ENCODE measurements around the gene GPR21. TPM values are rescaled to one million over a fixed set of nuclear protein-coding genes. Genes with fewer than 3 reads are reported as not detected.

GPR21 gene
- total and polyA plus RNA-seq, 2 experiments from 2014 or later, result 0.90 TPM; not detected in 1

DNA sequence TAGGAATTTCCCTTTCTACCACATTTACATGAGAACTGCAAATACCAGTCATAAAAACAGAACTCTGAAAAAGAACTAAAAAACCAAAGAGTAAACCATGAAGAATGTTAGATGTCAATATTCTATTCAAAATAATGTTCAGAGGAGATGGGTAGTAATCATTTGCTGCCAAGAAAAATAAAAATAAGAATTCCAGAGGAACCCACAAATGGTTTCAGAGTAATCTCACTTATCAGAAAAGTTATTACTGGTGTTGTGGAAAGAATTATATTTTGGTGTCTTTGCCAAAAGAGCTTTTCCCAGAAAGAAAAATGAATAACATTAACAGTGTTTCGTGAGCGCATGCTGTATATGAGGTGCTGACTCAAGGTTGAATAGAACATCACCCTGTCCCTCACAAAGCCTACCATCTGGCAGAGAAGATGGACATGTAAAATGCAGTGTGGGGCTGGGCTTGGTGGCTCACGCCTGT is 35.6 kb downstream of the GPR21 start:
- H3K4me3 Mint-ChIP-seq, result no peak overlapping the region
- Histone ChIP-seq H3K27me3 (ENCODE audit: insufficient read depth) (no peaks in the 10 kb centered on the region), H3K79me2 (replicated peaks; ENCODE audit: insufficient read depth) (no peaks in the 10 kb centered on the region), H3K4me1 (ENCODE audit: insufficient read depth) (peaks cover 30% of the 10 kb centered on the region), H3K36me3 (ENCODE audit: insufficient read depth) (peaks cover 19% of the 10 kb centered on the region), H4K20me1 (replicated peaks; ENCODE audit: insufficient read depth) (no peaks in the 10 kb centered on the region; the same call in 1 of the 2 replicates), H3K4me2 (no peak overlapping the region), H2AFZ (no peak overlapping the region), H3K4me3 (no peak overlapping the region), H3K27ac (ENCODE audit: low read depth) (no peak overlapping the region), H3K9me2 (ENCODE audit: insufficient read depth) (no peaks in the 10 kb centered on the region), H3F3A (replicated peaks; ENCODE audit: low read depth) (no peaks in the 10 kb centered on the region)
- no peak for TF ChIP-seq STAT1 (IDR thresholded peaks at IDR 0.05; ENCODE audit: unreplicated experiment)
- TF ChIP-seq ZNF331 (CRISPR knock-in tag; IDR thresholded peaks at IDR 0.05; ENCODE audit: low read depth), result no peak
- TF ChIP-seq, protein P1, sequence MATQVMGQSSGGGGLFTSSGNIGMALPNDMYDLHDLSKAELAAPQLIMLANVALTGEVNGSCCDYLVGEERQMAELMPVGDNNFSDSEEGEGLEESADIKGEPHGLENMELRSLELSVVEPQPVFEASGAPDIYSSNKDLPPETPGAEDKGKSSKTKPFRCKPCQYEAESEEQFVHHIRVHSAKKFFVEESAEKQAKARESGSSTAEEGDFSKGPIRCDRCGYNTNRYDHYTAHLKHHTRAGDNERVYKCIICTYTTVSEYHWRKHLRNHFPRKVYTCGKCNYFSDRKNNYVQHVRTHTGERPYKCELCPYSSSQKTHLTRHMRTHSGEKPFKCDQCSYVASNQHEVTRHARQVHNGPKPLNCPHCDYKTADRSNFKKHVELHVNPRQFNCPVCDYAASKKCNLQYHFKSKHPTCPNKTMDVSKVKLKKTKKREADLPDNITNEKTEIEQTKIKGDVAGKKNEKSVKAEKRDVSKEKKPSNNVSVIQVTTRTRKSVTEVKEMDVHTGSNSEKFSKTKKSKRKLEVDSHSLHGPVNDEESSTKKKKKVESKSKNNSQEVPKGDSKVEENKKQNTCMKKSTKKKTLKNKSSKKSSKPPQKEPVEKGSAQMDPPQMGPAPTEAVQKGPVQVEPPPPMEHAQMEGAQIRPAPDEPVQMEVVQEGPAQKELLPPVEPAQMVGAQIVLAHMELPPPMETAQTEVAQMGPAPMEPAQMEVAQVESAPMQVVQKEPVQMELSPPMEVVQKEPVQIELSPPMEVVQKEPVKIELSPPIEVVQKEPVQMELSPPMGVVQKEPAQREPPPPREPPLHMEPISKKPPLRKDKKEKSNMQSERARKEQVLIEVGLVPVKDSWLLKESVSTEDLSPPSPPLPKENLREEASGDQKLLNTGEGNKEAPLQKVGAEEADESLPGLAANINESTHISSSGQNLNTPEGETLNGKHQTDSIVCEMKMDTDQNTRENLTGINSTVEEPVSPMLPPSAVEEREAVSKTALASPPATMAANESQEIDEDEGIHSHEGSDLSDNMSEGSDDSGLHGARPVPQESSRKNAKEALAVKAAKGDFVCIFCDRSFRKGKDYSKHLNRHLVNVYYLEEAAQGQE (IDR thresholded peaks at IDR 0.05; ENCODE audit: unreplicated experiment), result no peak
- no peak for TF ChIP-seq POLR2AphosphoS5 (IDR thresholded peaks at IDR 0.05; ENCODE audit: low read depth)
- TF ChIP-seq EZH2 (IDR thresholded peaks at IDR 0.05; ENCODE audit: low read depth, unreplicated experiment), result no peak
- no peak for TF ChIP-seq ZNF114 (CRISPR knock-in tag; IDR thresholded peaks at IDR 0.05)
- no peak for TF ChIP-seq JUNB (IDR thresholded peaks at IDR 0.05; ENCODE audit: unreplicated experiment)
- TF ChIP-seq, protein P2, sequence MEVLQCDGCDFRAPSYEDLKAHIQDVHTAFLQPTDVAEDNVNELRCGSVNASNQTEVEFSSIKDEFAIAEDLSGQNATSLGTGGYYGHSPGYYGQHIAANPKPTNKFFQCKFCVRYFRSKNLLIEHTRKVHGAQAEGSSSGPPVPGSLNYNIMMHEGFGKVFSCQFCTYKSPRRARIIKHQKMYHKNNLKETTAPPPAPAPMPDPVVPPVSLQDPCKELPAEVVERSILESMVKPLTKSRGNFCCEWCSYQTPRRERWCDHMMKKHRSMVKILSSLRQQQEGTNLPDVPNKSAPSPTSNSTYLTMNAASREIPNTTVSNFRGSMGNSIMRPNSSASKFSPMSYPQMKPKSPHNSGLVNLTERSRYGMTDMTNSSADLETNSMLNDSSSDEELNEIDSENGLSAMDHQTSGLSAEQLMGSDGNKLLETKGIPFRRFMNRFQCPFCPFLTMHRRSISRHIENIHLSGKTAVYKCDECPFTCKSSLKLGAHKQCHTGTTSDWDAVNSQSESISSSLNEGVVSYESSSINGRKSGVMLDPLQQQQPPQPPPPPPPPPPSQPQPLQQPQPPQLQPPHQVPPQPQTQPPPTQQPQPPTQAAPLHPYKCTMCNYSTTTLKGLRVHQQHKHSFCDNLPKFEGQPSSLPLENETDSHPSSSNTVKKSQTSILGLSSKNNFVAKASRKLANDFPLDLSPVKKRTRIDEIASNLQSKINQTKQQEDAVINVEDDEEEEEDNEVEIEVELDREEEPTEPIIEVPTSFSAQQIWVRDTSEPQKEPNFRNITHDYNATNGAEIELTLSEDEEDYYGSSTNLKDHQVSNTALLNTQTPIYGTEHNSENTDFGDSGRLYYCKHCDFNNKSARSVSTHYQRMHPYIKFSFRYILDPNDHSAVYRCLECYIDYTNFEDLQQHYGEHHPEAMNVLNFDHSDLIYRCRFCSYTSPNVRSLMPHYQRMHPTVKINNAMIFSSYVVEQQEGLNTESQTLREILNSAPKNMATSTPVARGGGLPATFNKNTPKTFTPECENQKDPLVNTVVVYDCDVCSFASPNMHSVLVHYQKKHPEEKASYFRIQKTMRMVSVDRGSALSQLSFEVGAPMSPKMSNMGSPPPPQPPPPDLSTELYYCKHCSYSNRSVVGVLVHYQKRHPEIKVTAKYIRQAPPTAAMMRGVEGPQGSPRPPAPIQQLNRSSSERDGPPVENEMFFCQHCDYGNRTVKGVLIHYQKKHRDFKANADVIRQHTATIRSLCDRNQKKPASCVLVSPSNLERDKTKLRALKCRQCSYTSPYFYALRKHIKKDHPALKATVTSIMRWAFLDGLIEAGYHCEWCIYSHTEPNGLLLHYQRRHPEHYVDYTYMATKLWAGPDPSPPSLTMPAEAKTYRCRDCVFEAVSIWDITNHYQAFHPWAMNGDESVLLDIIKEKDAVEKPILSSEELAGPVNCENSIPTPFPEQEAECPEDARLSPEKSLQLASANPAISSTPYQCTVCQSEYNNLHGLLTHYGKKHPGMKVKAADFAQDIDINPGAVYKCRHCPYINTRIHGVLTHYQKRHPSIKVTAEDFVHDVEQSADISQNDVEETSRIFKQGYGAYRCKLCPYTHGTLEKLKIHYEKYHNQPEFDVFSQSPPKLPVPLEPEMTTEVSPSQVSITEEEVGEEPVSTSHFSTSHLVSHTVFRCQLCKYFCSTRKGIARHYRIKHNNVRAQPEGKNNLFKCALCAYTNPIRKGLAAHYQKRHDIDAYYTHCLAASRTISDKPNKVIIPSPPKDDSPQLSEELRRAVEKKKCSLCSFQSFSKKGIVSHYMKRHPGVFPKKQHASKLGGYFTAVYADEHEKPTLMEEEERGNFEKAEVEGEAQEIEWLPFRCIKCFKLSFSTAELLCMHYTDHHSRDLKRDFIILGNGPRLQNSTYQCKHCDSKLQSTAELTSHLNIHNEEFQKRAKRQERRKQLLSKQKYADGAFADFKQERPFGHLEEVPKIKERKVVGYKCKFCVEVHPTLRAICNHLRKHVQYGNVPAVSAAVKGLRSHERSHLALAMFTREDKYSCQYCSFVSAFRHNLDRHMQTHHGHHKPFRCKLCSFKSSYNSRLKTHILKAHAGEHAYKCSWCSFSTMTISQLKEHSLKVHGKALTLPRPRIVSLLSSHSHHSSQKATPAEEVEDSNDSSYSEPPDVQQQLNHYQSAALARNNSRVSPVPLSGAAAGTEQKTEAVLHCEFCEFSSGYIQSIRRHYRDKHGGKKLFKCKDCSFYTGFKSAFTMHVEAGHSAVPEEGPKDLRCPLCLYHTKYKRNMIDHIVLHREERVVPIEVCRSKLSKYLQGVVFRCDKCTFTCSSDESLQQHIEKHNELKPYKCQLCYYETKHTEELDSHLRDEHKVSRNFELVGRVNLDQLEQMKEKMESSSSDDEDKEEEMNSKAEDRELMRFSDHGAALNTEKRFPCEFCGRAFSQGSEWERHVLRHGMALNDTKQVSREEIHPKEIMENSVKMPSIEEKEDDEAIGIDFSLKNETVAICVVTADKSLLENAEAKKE (CRISPR knock-in tag; IDR thresholded peaks at IDR 0.05), result no peak
- TF ChIP-seq, protein P3, sequence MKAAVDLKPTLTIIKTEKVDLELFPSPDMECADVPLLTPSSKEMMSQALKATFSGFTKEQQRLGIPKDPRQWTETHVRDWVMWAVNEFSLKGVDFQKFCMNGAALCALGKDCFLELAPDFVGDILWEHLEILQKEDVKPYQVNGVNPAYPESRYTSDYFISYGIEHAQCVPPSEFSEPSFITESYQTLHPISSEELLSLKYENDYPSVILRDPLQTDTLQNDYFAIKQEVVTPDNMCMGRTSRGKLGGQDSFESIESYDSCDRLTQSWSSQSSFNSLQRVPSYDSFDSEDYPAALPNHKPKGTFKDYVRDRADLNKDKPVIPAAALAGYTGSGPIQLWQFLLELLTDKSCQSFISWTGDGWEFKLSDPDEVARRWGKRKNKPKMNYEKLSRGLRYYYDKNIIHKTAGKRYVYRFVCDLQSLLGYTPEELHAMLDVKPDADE (IDR thresholded peaks at IDR 0.05), result no peak
- no peak for TF ChIP-seq NANOG (IDR thresholded peaks at IDR 0.05; ENCODE audit: borderline replicate concordance)
- no peak for TF ChIP-seq CREB1 (CRISPR knock-in tag; IDR thresholded peaks at IDR 0.05; ENCODE audit: low read depth)
- TF ChIP-seq EZH2phosphoT487 (IDR thresholded peaks at IDR 0.05; ENCODE audit: unreplicated experiment), result no peak
- H3K27ac Mint-ChIP-seq, result no peak overlapping the region
- peaks cover 35% of the 10 kb centered on the region for H3K36me3 Mint-ChIP-seq (ENCODE audit: low read depth)
- peaks cover 35% of the 10 kb centered on the region for H3K4me1 Mint-ChIP-seq
- no peak for ATAC-seq
- no peaks in the 10 kb centered on the region for H3K9me3 Mint-ChIP-seq
- H3K27me3 Mint-ChIP-seq (ENCODE audit: insufficient read depth, low read depth, poor library complexity), result no peaks in the 10 kb centered on the region
- DNase-seq (ENCODE audit: low spot score), result no peak
